Colon (tissue), 2 donors: ENCODE data around the gene DYNLT5.
"Not testable (repeated sequence)": the region's sequence is repeated elsewhere in the genome, so short reads cannot be mapped to it uniquely, and the experiment has no call there.

Experiments
- FAIRE-seq: peaks from 2 replicates; lab custom pipeline; 2012; peaks lifted over from hg19 to GRCh38; lab: Jason Lieb, UNC
- donor health status: control.
- donor health status: control.

DYNLT5 gene, protein sequence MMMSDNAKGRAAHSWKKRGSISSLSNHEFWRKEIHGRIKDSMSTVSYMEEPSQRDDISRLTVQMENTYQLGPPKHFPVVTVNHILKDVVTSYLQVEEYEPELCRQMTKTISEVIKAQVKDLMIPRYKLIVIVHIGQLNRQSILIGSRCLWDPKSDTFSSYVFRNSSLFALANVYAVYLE

DNA sequence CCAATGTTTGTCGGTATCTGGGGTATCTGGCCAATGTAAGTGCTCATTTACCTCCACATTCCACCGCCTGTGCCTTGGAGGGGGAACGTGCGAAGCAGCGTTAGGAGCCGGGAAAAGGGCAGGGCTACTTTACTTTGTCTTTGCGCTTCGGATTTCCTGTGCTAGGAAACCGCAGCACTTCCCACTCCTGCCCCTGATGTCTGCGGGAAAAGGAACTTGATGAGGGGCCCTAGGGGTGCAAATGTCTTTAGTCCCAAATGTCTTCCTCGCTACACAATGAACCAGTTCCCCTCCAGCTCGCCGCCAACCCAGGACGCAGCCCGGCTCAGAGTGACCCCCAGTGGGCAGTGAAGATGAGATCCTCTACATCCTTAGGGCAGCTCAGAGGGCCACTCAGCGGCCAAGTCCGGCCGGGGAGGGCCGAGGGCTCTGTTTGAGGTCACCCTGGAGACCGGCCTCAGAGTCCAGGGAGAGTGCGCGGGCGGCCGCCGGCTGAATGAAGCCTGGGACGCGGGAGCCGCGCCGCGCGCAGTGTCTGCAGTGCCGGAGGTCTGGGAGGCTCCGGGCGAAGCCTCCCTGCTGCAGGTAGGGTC is at the start of gene DYNLT5:
DYNLT5 (plus strand) TSS at position 460 of the 593 bp plus-strand sequence. CDS start 2,200 bp downstream, outside the sequence.
- FAIRE-seq = no peak

DNA sequence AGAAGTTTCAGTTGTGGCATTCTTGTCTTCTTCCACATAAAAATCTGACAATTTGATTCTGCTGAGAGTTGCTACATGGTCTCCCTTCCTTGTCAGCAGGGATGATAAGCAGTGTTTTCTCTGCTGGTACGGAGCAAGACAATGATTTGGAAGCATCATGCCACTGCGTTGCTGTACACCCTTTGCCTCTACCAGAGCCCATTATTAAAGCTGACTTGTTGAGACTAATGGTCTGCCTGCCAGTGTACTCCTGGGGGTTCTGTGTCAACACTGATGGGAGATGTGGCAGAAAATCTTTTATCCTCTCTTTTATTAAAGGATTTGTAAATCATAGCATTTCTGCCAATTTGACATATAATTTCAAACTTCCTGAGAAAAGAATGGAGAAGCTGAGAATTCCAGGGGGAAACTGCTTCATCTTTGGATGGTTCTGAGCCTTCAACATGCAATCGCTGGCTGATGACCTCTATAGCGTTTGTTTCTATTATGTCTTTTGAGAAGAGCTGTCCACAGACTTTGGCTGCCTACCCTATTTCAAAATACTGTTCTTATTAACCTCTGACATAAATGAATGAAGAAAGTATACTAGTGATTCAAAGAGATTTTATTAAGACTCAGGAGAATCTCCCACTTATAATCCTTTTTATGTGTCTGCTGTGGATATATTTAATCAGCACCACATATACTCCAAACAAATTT is 47.9 kb upstream of the DYNLT5 start:
- no peak for FAIRE-seq

DNA sequence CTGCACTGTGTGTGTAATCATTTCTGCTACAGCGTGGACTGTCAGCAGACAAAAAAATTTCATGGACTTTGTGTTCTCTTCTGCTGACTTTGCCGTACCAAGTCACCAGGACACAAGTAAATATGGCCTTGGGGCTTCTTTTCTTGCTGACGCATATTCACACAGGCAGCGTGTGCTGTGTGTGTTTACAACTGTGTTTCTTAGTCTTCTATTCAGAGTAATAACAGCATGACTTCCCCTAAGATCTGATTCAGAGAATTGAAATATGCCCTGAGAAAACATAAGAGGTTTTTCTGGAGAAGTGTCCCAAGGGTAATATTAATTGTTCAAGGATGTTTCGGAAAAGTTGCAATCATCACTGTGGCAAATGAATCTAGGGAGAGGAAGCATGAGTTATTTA is 47.1 kb upstream of the DYNLT5 start:
- no peak for FAIRE-seq

DNA sequence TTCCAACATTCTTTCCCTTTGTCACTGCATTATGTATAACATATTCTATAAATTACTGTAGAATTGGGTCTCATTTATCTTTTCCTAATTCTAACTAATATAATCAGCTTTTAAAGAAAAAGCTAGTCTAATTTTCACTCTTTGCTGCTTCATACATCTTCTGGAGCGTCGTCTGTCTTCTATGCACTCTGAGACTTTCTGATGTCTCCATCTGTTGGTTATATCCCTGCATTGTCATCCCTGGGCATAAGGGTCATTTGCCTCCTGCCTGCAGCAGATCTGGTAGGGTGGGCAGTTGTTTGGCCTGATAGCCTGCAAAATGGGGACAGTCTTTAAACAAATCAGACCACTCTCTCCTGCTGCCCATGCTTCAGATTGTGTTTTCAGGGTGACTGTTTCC is 40.8 kb upstream of the DYNLT5 start:
- no peak for FAIRE-seq

DNA sequence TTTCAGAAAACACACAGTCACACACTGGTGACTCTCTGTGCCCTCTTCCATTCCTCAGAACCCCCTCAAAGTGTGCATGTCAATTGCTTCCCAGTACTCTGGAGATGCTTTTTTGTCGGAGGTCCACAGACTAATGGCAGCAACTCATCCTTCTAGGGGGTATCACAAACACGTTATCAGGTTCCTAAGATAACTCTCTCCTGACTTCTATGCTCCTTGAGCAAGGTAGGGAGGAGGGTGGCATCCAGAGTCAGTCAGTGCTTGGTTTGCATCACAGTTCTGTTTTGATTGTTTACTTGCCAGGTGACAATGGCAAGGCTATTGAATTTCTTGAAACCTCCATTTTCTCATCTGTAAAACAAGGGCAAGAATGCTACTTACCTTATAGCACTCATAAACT is 39.4 kb upstream of the DYNLT5 start:
- no peak for FAIRE-seq

DNA sequence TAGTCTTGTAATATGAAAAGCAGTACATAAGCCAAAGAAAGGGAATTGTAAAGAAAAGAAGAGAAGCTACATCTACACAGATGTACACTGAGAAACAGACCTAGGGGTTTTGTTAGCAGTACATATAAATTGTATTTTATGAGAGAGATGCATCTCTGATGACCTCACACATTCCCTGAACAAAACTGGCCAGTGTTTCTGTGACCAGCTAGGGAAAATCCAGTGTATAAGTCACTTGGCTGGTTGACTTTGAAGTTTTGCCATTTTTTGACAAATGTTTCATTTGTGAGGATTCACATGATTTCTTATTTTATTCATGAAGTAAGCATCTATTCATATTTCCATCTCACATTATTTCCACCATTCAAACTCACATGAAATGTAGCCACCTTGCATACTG is 28.3 kb upstream of the DYNLT5 start:
- no peak for FAIRE-seq

DNA sequence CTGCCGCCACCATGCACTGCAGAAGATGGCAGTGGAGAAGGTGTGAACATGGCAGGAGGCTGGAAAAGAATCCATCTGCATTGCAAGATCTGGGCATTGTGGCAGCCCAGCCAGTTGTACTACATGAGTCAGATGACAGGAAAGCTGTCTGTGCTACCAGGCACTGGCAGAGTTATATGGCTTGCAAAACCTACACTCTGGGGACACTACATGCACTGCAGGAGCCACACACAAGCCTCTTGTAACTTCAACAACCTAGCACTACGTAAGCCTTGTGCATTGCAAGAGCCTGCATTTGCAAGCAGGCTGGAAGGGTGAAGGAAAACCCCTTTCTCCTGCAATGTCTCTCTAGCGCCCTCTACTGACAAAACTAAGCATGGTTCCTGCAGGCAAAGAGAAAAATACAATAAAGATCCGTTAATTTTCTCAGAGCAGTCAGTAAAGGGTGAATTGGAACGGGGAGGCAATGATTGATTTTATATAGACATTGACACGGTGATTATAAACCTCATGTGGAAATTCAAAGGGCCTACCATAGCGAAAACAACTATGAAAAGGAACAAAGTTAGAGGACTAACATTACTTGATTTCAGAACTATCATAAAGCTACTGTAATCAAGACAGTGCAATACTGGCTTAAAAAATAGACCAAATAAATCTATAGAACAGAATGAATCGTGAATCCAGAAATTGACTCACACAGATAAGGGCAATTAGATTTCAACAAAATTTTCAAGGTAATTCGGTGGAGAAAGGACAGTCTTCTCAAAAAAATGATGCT is 26.2 kb upstream of the DYNLT5 start:
- FAIRE-seq = no peak

DNA sequence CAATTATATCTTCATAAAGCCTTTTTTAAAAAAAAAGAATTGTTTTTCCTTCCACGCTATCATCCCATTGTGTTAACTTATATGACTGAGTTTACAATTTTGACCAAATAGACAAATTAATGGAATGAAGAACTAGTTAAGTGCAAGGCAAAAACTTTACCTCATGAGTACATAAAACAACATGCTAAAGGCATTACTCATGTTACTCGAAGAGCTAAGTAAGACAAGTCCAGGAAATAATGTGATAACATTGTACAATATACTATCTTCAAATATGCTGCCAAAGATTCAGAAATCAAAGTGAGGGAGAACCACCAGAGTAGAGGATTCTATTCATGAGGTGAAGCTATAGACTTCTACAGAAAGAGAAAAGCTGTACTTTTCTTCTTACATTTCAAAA is 24.2 kb upstream of the DYNLT5 start:
- FAIRE-seq = no peak

DNA sequence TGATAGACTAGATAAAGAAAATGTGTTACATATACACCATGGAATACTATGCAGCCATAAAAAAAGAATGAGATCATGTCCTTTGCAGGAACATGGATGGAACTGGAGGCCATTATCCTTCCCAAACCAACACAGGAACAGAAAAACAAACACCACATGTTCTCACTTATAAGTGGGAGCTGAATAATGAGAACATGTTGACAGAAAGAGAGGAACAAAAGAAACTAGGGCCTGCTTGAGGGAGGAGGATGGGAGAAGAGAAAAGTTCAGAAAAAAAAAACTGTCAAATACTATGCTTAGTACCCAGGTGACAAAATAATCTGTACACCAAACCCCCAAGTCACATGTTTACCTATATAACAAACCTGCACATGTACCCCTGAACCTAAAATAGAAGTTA is 23.5 kb upstream of the DYNLT5 start:
- FAIRE-seq = not testable (repeated sequence)

DNA sequence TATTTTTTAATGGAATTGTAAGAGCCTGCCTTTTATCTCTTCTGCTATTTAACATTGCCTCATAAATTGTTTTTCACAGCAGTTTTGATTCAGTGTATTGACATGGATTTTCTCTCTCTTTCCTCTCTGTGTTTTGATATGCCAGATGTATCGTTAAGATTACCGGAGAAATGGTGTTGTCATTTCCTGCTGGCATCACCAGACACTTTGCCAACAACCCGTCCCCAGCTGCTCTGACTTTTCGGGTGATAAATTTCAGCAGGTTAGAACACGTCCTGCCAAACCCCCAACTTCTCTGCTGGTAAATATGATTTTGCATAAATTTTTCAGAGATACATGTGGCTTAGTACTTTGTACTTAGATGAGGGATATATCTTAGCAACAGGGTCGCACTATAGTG is 23.1 kb upstream of the DYNLT5 start:
- FAIRE-seq = no peak

DNA sequence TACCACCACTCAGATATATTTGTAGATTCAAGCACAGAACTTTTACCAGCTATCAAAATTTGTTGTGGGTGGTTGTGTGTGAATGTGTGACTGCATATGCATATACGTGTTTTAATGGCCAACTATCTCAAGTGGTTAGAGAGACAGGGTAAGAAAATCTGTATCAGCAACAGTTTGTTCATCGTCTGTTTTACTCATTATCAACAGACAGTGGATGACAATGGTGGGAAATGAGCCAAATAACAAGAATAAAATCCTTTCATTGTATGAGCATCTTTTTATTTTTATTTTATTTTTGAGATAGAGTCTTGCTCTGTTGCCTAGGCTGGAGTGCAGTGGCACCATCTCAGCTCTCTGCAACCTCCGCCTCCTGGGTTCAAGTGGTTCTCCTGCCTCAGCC is 22.7 kb upstream of the DYNLT5 start:
- FAIRE-seq = no peak

DNA sequence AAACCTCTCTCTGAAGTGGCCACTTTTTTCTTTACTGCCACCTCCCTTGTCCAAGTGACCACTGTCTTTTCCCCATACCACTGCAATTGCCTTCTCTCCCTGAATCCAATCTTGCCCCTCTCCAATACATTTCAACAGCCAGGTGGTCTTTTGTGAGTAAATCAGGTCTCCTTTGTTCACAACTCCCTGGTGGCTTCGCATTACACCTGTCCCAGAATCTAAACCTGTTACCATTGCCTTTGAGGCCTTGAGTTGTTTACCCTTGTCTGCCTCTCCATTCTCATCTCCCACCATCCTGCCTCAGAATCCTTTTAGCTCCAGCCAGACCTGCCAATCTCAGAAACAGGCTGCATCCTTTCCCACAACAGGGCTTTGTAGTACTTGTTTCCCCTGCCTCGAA is 21.8 kb upstream of the DYNLT5 start:
- FAIRE-seq = no peak

DNA sequence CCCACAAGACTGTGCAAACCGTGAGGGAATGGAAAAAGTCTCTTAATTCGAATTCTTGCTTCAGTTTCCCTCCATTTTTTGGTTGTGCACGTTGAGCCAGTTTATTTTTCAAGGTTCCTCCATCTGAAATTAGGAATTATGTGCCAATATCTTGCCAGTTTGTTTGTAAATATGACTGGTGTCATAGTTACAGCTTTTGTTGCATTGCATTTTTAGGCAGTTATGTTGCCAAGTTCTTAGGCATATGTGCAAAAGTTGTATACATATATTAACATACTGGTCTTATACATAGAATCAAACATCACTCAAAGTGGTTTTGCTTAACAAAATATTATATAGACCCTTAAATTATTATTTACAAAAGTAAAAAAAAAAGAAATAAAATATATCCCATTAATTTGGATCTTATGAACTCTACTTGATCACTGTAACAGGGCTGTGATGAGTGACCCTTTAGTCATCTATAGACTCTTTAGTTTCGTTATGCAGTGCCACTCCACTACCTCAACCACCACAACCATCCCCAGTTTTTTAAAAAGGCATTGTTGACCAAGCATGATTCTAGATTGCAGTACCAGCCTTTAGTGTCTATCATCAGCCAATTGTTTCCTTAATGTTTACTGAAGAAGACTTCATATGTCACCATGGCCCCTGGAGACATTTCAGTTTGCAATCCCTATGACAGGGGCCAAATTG is 20.9 kb upstream of the DYNLT5 start:
- no peak for FAIRE-seq

DNA sequence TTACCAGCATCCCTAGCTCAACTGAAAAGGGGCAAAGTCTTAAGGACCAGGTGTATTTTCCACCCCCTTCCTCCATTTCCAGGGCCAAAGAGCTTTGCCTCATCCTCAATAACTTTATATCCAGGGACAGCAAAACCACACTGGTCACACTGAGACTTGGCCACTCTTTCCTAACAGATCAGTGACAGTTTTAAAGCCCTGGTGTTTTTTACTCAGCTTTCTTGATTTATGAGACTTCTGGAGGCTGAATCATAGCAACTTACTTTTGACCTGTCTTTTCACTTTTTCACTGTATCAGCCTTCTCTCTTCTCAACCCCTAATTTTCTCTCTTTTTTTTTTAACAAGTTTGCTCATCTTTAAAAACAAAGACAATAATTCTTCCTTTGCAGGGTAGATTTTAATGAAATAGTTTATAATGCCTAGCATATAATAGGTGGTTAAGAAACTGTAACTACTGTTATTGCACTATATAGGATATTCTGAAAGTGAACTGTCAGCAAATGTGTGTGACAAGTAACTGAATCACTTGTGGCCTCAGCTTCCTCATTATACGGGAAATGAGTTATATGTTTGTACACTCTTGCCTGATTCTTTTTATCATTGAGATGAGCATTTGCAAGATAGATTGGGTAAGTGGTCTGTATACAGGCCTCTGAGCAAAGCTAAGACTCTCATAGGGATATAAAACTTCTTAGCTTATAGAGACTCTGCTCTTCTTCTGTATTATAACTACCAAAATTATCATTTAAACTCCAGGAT is 19.7 kb upstream of the DYNLT5 start:
- no peak for FAIRE-seq

DNA sequence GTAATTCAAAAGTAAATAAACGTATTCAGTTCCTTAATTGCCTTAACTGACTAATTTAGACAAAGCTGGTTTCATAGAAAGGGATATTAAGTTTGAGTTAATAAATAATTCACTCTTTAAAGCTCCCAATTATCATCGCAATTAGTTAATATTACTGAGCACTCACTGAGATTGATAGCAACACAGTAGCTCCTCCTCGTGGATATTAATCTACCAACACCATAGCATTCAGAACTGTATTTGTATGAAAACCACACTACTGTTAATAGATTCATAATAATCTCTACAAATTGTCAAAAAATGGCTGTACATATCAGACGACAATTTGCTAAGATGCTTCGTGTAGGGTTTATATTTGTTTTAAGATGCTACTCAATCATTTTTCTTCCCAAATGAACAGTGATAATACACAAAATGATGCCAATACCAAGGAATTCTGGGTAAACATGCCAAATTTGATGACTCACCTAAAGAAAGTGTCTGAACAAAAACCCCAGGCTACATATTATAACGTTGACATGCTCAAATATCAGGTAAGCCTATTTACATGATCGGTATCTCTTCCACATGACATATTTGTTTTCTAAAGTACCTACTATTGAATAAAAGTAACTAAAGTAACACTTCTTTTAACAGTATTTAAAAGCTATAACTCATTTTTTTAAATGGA is 18.8 kb upstream of the DYNLT5 start:
- FAIRE-seq = no peak

DNA sequence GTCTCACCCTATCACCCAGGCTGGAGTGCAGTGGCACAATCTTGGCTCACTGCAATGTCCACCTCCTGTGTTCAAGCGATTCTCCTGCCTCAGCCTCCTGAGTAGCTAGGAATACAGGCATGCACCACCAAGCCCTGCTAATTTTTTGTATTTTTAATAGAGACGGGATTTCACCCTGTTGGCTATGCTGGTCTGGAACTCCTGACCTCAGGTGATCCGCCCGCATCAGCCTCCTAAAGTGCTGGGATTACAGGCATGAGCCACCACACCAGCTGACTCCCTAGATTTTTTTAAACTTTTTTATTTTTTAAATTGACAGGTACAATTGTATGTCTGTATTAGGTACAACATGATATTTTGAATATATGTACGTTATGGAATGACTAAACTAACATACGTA is 17.7 kb upstream of the DYNLT5 start:
- FAIRE-seq = not testable (repeated sequence)

DNA sequence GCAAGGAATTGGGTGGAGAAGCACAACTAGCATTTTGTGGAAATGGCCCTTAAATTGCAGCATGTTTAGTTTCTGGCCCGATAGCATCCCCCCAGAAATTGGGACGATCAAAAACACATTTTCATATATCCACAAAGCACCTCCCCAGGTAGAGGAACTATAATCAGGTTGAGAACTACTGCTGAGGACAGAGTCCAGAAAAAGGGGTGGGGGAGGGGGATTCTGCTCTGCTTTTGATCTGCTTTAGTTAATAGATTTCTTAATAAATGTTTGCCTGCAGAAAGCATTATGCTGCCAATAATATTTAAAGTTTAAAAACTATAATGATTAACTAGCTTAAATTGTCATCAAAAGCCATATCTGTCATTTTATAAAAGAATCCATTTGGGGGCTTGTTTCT is 14.4 kb upstream of the DYNLT5 start:
- no peak for FAIRE-seq

DNA sequence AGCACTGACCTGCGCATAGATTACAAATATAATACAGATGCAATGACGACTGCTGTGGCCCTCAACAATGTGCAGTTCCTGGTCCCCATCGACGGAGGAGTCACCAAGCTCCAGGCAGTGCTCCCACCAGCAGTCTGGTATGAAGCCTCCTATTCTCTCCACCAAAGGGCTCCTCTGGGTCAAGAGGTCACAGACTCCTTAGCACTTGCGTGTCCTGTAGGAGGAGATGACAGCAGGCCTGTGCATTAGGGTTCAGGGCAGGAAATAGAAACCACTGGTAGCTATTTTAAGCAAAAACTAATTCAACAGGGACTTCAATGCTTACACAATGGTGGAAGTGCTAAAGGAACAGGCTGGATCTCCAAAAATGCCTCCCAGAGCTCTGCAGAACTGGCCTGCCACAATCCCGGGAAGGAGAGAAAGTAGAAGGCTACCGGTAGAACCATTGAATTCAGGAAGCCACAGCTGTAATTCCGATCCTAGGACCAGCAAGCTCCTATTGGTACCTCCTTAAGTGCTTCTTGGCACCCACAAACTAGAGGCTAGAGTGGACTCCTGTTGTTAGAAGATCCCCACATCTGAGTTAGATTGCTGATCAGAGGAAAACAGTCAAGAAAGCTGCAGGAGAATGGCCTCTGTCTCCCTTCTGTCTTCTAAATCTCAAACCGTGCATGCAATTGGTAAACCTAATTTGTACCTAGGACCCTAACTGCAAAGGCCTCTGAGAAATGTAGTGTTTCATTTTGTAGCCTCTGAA is 12.7 kb upstream of the DYNLT5 start:
- FAIRE-seq = no peak

DNA sequence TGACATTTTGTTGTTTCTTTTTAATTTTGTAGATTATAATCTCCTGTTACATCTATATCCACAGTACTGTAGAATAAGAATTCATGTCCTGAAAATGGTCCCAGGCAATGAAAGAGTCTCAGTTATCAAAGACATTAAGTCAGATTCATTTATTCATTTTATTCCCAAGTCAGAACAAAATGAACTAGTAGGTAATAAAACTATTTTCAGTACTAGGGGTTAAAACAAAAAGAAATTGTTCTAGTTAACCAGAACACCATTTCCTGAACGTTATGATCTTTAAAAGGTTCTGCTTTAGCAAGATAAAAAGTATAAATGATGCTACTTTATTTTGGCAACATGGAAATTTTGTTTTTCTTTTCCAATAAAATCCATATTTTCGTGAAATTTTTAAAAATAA is 6.8 kb upstream of the DYNLT5 start:
- FAIRE-seq = peak; percentile 5

DNA sequence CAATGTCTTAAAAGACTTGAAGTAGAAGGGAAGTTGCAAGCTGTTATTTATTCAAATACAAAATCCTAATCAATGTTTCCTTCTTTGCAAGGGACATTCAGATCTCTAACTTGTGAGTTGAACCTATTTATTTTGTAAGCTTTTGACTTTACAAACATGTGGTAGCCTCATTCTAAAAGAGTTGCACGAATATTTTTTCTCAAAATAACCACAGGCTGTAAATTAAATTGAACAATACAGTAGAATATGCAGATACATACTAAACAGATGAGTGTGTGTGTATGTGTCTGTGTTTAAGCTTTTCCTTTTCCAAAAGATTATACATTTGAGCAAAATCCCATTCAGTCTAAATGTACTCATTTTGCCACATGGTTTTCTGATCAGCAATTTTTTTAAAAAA is 4.8 kb upstream of the DYNLT5 start:
- FAIRE-seq = no peak
